Naive B cell (primary cell): Measurements from ENCODE around the gene ADK. TPM values are rescaled to one million over a fixed set of nuclear protein-coding genes. Genes with fewer than 3 reads are reported as not detected.

Experiments used
- ATAC-seq, 2 donors: fragments of 150-1000 bp; cut with Tn5 transposase; 2 replicates each; pipeline ENCODE4 v1.10.0; 2021; ENCODE audit warnings: low read depth in 2 of 2, mild to moderate bottlenecking in 2 of 2, moderate library complexity in 2 of 2
- DNase-seq: peaks from one replicate; pipeline ENCODE4 v3.0.0; 2022
- H3K27ac Mint-ChIP-seq, 6 donors: one replicate each; pipeline ENCODE4 v1.8.0; 2020 to 2022; ENCODE audit warnings: mild to moderate bottlenecking in 6 of 6, mixed read lengths in 6 of 6, moderate library complexity in 5 of 6, inconsistent platforms in 2 of 6
- H3K27me3 Mint-ChIP-seq, 3 donors: one replicate each; pipeline ENCODE4 v1.8.0; 2021 to 2022; ENCODE audit warnings: mixed read lengths in 3 of 3, mild to moderate bottlenecking in 1 of 3
- H3K36me3 Mint-ChIP-seq, 2 donors: one replicate each; pipeline ENCODE4 v1.8.0; 2020 to 2022; ENCODE audit warnings: mixed read lengths in 2 of 2, inconsistent platforms in 1 of 2, mild to moderate bottlenecking in 1 of 2
- H3K4me1 Mint-ChIP-seq, 3 donors: one replicate each; pipeline ENCODE4 v1.8.0; 2020 to 2022; ENCODE audit warnings: mixed read lengths in 3 of 3, inconsistent platforms in 1 of 3, mild to moderate bottlenecking in 1 of 3, moderate library complexity in 1 of 3
- H3K4me3 Mint-ChIP-seq, 8 donors: one replicate each; pipeline ENCODE4 v1.8.0; 2020 to 2022; ENCODE audit warnings: mild to moderate bottlenecking in 8 of 8, mixed read lengths in 8 of 8, moderate library complexity in 8 of 8, inconsistent platforms in 2 of 8
- H3K9me3 Mint-ChIP-seq, 7 donors: one replicate each; pipeline ENCODE4 v1.8.0; 2020 to 2022; ENCODE audit warnings: mixed read lengths in 7 of 7, mild to moderate bottlenecking in 5 of 7, inconsistent platforms in 2 of 7, moderate library complexity in 1 of 7
- polyA plus RNA-seq, 6 donors: library from polyadenylated mRNA; unstranded; fragments of 300-500 nt; fragmentation: Illumina TruSeq; gene quantifications; one replicate each; pipeline ENCODE4 v1.2.3, GENCODE V29; 2021; ENCODE audit warnings: low read depth in 6 of 6

ADK gene
- polyA plus RNA-seq, 6 donors from 2014 or later = 240 to 379 (median 288) TPM

- DNase-seq (no peak), ATAC-seq (no peak)
- Mint-ChIP-seq H3K9me3 (peaks cover 0 to 4% (median 3%) of the 10 kb centered on the region in 7 donors), H3K27ac (peak overlapping the region in 2 of 6 donors; percentile 10 to 79), H3K27me3 (no peaks in the 10 kb centered on the region), H3K4me1 (peaks cover 11 to 26% (median 20%) of the 10 kb centered on the region in 3 donors), H3K36me3 (peaks cover 9 to 24% of the 10 kb centered on the region in 2 donors), H3K4me3 (peak overlapping the region in 1 of 8 donors; percentile 29)
These were observed 267.4 kb downstream of the ADK start for GRCh38 chr10:74418285-74418872.

- peaks cover 0 to 10% (median 4%) of the 10 kb centered on the region in 7 donors for H3K9me3 Mint-ChIP-seq
- ATAC-seq (no peak), DNase-seq (no peak)
- H3K36me3 Mint-ChIP-seq = peaks cover 16 to 32% of the 10 kb centered on the region in 2 donors
- no peak overlapping the region for H3K4me3 Mint-ChIP-seq
- peak overlapping the region in 2 of 6 donors; percentile 45 to 64 for H3K27ac Mint-ChIP-seq
- no peaks in the 10 kb centered on the region for H3K27me3 Mint-ChIP-seq
- peaks cover 11 to 26% (median 16%) of the 10 kb centered on the region in 3 donors for H3K4me1 Mint-ChIP-seq
These were observed 268.5 kb downstream of the ADK start for GRCh38 chr10:74419491-74419951.

GRCh38 chr10:74419958-74420375 lies 268.9 kb downstream of the ADK start:
- DNase-seq (peak; percentile 14), ATAC-seq (peak; percentile 64 to 68)
- Mint-ChIP-seq H3K27me3 (no peaks in the 10 kb centered on the region), H3K4me3 (peak overlapping the region in 2 of 8 donors; percentile 4 to 11), H3K9me3 (peaks cover 0 to 10% (median 4%) of the 10 kb centered on the region in 7 donors), H3K4me1 (peaks cover 11 to 26% (median 16%) of the 10 kb centered on the region in 3 donors), H3K27ac (peak overlapping the region in 5 of 6 donors; percentile 3 to 64 (median 20)), H3K36me3 (peaks cover 21 to 36% of the 10 kb centered on the region in 2 donors)

- H3K4me3 Mint-ChIP-seq = no peak overlapping the region
- DNase-seq (no peak), ATAC-seq (no peak)
- H3K27me3 Mint-ChIP-seq = no peaks in the 10 kb centered on the region
- peak overlapping the region in 1 of 6 donors; percentile 87 for H3K27ac Mint-ChIP-seq
- H3K9me3 Mint-ChIP-seq = peaks cover 0 to 10% (median 4%) of the 10 kb centered on the region in 7 donors
- peaks cover 10 to 14% (median 11%) of the 10 kb centered on the region in 3 donors for H3K4me1 Mint-ChIP-seq
- H3K36me3 Mint-ChIP-seq = peaks cover 33 to 38% of the 10 kb centered on the region in 2 donors
These were observed 273.5 kb downstream of the ADK start for GRCh38 chr10:74424565-74424964.

- Mint-ChIP-seq H3K27ac (no peak overlapping the region), H3K36me3 (peaks cover 37 to 41% of the 10 kb centered on the region in 2 donors), H3K27me3 (no peaks in the 10 kb centered on the region), H3K4me3 (no peak overlapping the region), H3K4me1 (peaks cover 4 to 9% (median 5%) of the 10 kb centered on the region in 3 donors), H3K9me3 (peaks cover 0 to 10% (median 4%) of the 10 kb centered on the region in 7 donors)
- ATAC-seq (no peak), DNase-seq (no peak)
These were observed 274.5 kb downstream of the ADK start for GRCh38 chr10:74425456-74426001.

- no peaks in the 10 kb centered on the region for H3K27me3 Mint-ChIP-seq
- H3K27ac Mint-ChIP-seq = no peak overlapping the region
- H3K36me3 Mint-ChIP-seq = peaks cover 32 to 42% of the 10 kb centered on the region in 2 donors
- no peak overlapping the region for H3K4me3 Mint-ChIP-seq
- peaks cover 0 to 9% (median 0%) of the 10 kb centered on the region in 3 donors for H3K4me1 Mint-ChIP-seq
- no peak for DNase-seq
- ATAC-seq = no peak
- no peaks in the 10 kb centered on the region for H3K9me3 Mint-ChIP-seq
These were observed 280.8 kb downstream of the ADK start for GRCh38 chr10:74431816-74432215.

- Mint-ChIP-seq H3K27me3 (no peaks in the 10 kb centered on the region), H3K36me3 (peaks cover 32 to 49% of the 10 kb centered on the region in 2 donors), H3K9me3 (no peaks in the 10 kb centered on the region), H3K4me3 (no peak overlapping the region), H3K4me1 (peaks cover 0 to 4% (median 0%) of the 10 kb centered on the region in 3 donors), H3K27ac (peak overlapping the region in 1 of 6 donors; percentile 20)
- DNase-seq = no peak
- no peak for ATAC-seq
These were observed 282.0 kb downstream of the ADK start for GRCh38 chr10:74432841-74433594.

- H3K27ac Mint-ChIP-seq = no peak overlapping the region
- peaks cover 32 to 46% of the 10 kb centered on the region in 2 donors for H3K36me3 Mint-ChIP-seq
- no peak overlapping the region for H3K4me3 Mint-ChIP-seq
These were observed 282.6 kb downstream of the ADK start for GRCh38 chr10:74433595-74433956.

GRCh38 chr10:74433993-74434392 lies 283.0 kb downstream of the ADK start:
- Mint-ChIP-seq H3K4me1 (peaks cover 0 to 4% (median 0%) of the 10 kb centered on the region in 3 donors), H3K36me3 (peaks cover 32 to 42% of the 10 kb centered on the region in 2 donors), H3K27me3 (no peaks in the 10 kb centered on the region), H3K9me3 (no peaks in the 10 kb centered on the region), H3K27ac (peak overlapping the region in 1 of 6 donors; percentile 29), H3K4me3 (no peak overlapping the region)
- ATAC-seq (no peak), DNase-seq (no peak)

More at GRCh38 chr10:74433595-74433956, 282.6 kb downstream of the ADK start:
- DNase-seq (no peak), ATAC-seq (no peak)
- Mint-ChIP-seq H3K27me3 (no peaks in the 10 kb centered on the region), H3K9me3 (no peaks in the 10 kb centered on the region), H3K4me1 (peaks cover 0 to 4% (median 0%) of the 10 kb centered on the region in 3 donors)

- Mint-ChIP-seq H3K27me3 (no peaks in the 10 kb centered on the region), H3K4me1 (peaks cover 0 to 4% (median 0%) of the 10 kb centered on the region in 3 donors), H3K4me3 (no peak overlapping the region), H3K9me3 (no peaks in the 10 kb centered on the region), H3K27ac (peak overlapping the region in 1 of 6 donors; percentile 28), H3K36me3 (peaks cover 28 to 38% of the 10 kb centered on the region in 2 donors)
- ATAC-seq (no peak), DNase-seq (no peak)
These were observed 283.5 kb downstream of the ADK start for GRCh38 chr10:74434547-74434946.

- Mint-ChIP-seq H3K27me3 (no peaks in the 10 kb centered on the region), H3K9me3 (no peaks in the 10 kb centered on the region), H3K4me1 (peaks cover 0 to 4% (median 0%) of the 10 kb centered on the region in 3 donors), H3K27ac (no peak overlapping the region), H3K4me3 (no peak overlapping the region), H3K36me3 (peaks cover 24 to 29% of the 10 kb centered on the region in 2 donors)
- DNase-seq = no peak
- no peak for ATAC-seq
These were observed 285.6 kb downstream of the ADK start for GRCh38 chr10:74436523-74437170.

GRCh38 chr10:74437822-74438221 lies 286.8 kb downstream of the ADK start:
- H3K27me3 Mint-ChIP-seq = no peaks in the 10 kb centered on the region
- peaks cover 3 to 7% (median 3%) of the 10 kb centered on the region in 3 donors for H3K4me1 Mint-ChIP-seq
- H3K4me3 Mint-ChIP-seq = no peak overlapping the region

GRCh38 chr10:74439213-74439612 lies 288.2 kb downstream of the ADK start:
- no peaks in the 10 kb centered on the region for H3K9me3 Mint-ChIP-seq
- H3K4me1 Mint-ChIP-seq = peaks cover 3 to 8% (median 5%) of the 10 kb centered on the region in 3 donors
- H3K27ac Mint-ChIP-seq = peak overlapping the region in 3 of 6 donors; percentile 18 to 54 (median 46)
- H3K36me3 Mint-ChIP-seq = peaks cover 21 to 24% of the 10 kb centered on the region in 2 donors
- DNase-seq (no peak), ATAC-seq (no peak)
- H3K4me3 Mint-ChIP-seq = no peak overlapping the region
- no peaks in the 10 kb centered on the region for H3K27me3 Mint-ChIP-seq

More at GRCh38 chr10:74437822-74438221, 286.8 kb downstream of the ADK start:
- peak overlapping the region in 1 of 6 donors; percentile 49 for H3K27ac Mint-ChIP-seq
- DNase-seq (no peak), ATAC-seq (no peak)
- H3K9me3 Mint-ChIP-seq = no peaks in the 10 kb centered on the region
- H3K36me3 Mint-ChIP-seq = peaks cover 24 to 29% of the 10 kb centered on the region in 2 donors
